Measurements from ENCODE around the gene FSTL5.

DNA sequence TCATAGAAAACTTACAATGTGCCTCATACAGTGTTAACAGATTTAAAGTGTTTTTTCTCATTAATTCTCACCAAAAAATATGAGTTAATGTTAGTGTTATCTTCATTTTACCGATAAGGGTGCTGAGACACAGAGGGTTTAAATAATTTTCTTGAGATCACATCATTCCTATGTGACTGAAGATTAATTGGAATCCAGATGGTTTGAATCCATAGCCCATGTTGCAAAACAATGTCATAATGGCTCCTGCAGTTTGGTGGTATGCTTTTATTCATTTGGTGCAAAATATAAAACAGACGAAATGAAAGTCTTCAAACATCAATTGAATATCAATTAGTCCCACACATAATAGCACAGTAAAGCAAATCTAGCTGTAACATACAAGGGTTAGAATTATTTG is 512.2 kb downstream of the FSTL5 start:
- no peak for TF ChIP-seq EZH2phosphoT487 (IDR thresholded peaks at IDR 0.05; ENCODE audit: low read length)
- TF ChIP-seq, protein P1, sequence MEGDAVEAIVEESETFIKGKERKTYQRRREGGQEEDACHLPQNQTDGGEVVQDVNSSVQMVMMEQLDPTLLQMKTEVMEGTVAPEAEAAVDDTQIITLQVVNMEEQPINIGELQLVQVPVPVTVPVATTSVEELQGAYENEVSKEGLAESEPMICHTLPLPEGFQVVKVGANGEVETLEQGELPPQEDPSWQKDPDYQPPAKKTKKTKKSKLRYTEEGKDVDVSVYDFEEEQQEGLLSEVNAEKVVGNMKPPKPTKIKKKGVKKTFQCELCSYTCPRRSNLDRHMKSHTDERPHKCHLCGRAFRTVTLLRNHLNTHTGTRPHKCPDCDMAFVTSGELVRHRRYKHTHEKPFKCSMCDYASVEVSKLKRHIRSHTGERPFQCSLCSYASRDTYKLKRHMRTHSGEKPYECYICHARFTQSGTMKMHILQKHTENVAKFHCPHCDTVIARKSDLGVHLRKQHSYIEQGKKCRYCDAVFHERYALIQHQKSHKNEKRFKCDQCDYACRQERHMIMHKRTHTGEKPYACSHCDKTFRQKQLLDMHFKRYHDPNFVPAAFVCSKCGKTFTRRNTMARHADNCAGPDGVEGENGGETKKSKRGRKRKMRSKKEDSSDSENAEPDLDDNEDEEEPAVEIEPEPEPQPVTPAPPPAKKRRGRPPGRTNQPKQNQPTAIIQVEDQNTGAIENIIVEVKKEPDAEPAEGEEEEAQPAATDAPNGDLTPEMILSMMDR (IDR thresholded peaks at IDR 0.05; ENCODE audit: low read length): no peak
